Smooth muscle cell of trachea (primary cell): ENCODE results near the gene ADGRG3. TPM values are rescaled to one million over a fixed set of nuclear protein-coding genes. Genes with fewer than 3 reads are reported as not detected.

ENCODE experiments used
- total RNA-seq: library from RNA; depleted of rRNA; stranded (reverse); fragments of >200 nt; gene quantifications from 2 replicates; pipeline ENCODE4 v1.2.1, GENCODE V29; 2014

Gene ADGRG3
- not detected in 2 replicates for total RNA-seq

DNA sequence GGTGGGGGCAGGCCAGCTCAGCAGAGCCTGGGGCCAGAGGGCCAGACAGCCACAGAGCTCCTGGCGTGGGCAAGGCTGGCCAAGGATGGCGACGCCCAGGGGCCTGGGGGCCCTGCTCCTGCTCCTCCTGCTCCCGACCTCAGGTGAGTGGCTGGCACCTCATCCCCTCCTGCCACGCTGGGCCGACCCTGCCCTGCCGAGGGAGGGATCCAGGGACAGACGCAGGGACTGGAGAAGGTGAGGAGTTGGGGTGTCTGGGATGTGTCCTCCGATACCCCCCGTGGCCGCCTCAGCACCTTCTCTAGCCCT, at the start of gene ADGRG3:
ADGRG3 (plus strand) TSS at position 44 of the 309 bp plus-strand sequence; CDS start at position 86, 42 bp downstream.

DNA sequence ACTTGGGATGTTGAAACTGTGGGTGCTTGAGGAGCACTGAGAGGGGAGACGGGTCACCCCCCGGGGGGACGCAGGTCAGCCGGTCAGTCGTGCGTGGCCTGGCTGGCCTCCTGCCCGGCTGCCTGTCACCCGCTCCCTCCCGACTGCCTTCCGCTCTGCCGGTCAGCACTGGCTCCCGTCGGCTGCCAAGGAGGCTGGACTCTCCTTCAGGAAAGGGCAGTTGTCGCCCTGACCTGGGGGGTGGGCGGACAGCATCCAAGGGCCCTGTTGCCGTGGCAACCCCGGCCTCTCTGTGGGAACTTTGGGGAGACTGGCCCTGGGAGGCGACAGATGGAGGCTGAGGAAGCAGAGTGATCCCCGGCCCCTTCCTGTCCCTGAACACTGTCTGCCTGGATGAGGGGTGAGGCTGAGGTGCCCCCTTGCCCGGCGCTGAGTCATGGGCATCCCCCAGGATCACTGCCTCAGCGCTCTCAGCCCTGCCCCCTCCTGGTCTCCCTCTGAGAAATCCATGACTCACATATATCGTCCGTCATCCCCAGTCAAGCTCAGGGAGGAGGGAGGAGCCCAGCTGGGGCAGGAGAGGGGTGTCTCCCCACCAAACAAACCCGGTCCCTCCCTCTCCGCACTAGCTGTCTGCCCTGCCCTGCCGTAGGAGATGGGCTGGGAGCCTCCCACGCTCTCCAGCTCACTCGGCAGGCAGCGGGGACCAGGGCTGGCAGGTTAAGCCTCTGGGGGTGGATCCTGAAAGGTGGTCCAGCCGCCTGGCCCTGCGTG, 39.9 kb upstream of the ADGRG3 start, which contains the start of gene ADGRG1:
ADGRG1 (plus strand) TSS at position 623 of the 774 bp plus-strand sequence. CDS start 21,658 bp downstream, outside the sequence.

GRCh38 chr16:57694725-57695679, 26.9 kb downstream of the ADGRG3 start, which contains the start of gene DRC7:
TSS of gene DRC7 (plus strand) at chr16:57694806. CDS start at chr16:57697950, 3,144 bp downstream.

DNA sequence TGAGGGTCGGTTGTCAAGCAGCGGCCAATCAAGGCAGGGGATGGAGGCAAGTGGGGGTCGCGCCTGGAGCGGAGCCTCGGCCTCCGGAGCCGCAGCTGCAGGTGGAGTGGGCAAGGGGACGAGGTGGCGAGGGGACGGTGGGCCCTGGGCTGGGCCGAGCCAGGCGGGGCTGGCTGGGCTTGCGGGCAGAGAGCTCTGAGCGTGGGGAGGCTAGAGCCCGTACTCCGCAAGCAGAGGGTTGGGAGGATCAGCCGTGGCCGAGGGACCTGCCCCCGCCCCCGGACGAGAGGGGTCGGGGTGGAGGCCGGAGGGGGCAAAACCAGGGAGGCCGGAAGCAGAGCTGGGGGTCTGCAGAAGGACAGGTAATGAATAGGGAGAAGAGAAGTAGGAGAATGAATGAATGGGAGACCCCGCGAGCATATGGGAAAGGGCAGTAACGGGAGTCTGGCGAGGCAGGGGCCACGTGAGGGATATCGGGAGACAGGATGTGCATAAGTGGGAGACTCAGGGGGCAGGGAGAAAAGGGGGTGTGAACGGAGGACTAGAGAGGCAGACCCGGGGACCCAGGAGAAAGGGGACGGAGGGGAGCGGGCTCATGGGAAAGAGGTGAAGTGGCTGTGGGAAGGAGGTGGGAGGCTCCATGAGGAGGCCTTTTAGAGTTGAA, 67.8 kb downstream of the ADGRG3 start, which contains the start of gene KATNB1:
KATNB1 (plus strand) TSS at position 16 of the 664 bp plus-strand sequence. CDS start 1,474 bp downstream, outside the sequence.

Other genes with a start within 250 kb of the ADGRG3 start
- gene CIAPIN1, start 220.9 kb upstream of the ADGRG3 start, total RNA-seq = 40.1 and 41.5 TPM in 2 replicates
- gene COQ9, start 220.8 kb upstream of the ADGRG3 start, total RNA-seq = 43.5 and 48.9 TPM in 2 replicates
- gene POLR2C, start 205.6 kb upstream of the ADGRG3 start, total RNA-seq = 126 and 146 TPM in 2 replicates
- 22.3 and 35.9 TPM in 2 replicates for gene DOK4, start 181.8 kb upstream of the ADGRG3 start, total RNA-seq
- 15.1 and 31.8 TPM in 2 replicates for gene CCDC102A, start 131.7 kb upstream of the ADGRG3 start, total RNA-seq
- gene ADGRG5, start 125.7 kb upstream of the ADGRG3 start, total RNA-seq = not detected in 2 replicates
- gene ADGRG1, start 39.7 kb upstream of the ADGRG3 start, total RNA-seq = 2.8 and 6.0 TPM in 2 replicates
- not detected in 2 replicates for gene DRC7, start 26.5 kb downstream of the ADGRG3 start, total RNA-seq
- gene KATNB1, start 67.5 kb downstream of the ADGRG3 start, total RNA-seq = 22.4 and 28.0 TPM in 2 replicates
- gene KIFC3, start 134.2 kb downstream of the ADGRG3 start, total RNA-seq = 30.4 and 38.0 TPM in 2 replicates